Neural cell (in vitro differentiated cells): ENCODE results near the gene DTL. TPM values are rescaled to one million over a fixed set of nuclear protein-coding genes. Genes with fewer than 3 reads are reported as not detected.

Source experiments
- H2AFZ ChIP-seq: fragments of 200-600, 300-800 bp; sonication (generic), shearing (Covaris generic); 2 replicates; pipeline ENCODE4 v1.6.0; 2014; ENCODE audit warnings: low read depth, mild to moderate bottlenecking, antibody characterized with exemption, low read length, moderate library complexity
- H3F3A ChIP-seq: fragments of 200-600 bp; shearing (Covaris generic); 2 replicates; pipeline ENCODE4 v1.6.1; 2016; ENCODE audit warnings: mild to moderate bottlenecking, moderate library complexity, mixed read lengths, antibody characterized with exemption, low read length; ENCODE audit not compliant: insufficient read depth, poor library complexity, severe bottlenecking
- H3K27ac ChIP-seq: fragments of 200-600, 300-800 bp; sonication (generic), shearing (Covaris generic); 2 replicates; pipeline ENCODE4 v1.5.1; 2014; ENCODE audit warnings: mild to moderate bottlenecking, low read length, moderate library complexity
- H3K27me3 ChIP-seq: fragments of 300-800, 200-600 bp; sonication (generic), shearing (Covaris generic); 2 replicates; pipeline ENCODE4 v1.6.0; 2014; ENCODE audit warnings: mild to moderate bottlenecking, low read depth, low read length, moderate library complexity; ENCODE audit not compliant: insufficient read depth
- H3K36me3 ChIP-seq: fragments of 300-800, 200-600 bp; sonication (generic), shearing (Covaris generic); 2 replicates; pipeline ENCODE4 v1.5.1; 2014; ENCODE audit warnings: mild to moderate bottlenecking, antibody characterized with exemption, low read length, moderate library complexity; ENCODE audit not compliant: insufficient read depth
- H3K4me2 ChIP-seq: fragments of 300-800, 200-600 bp; sonication (generic), shearing (Covaris generic); 2 replicates; pipeline ENCODE4 v1.6.0; 2014; ENCODE audit warnings: mild to moderate bottlenecking, low read length
- H3K4me3 ChIP-seq: fragments of 300-800, 200-600 bp; sonication (generic), shearing (Covaris generic); 2 replicates; pipeline ENCODE4 v1.5.1; 2014; ENCODE audit warnings: mild to moderate bottlenecking, low read length, moderate library complexity
- H3K79me2 ChIP-seq: fragments of 200-600 bp; shearing (Covaris generic); replicated peaks from 2 replicates; pipeline ENCODE4 v1.6.0; 2014; ENCODE audit warnings: mild to moderate bottlenecking, low read length, moderate library complexity; ENCODE audit not compliant: insufficient read depth
- H3K9ac ChIP-seq: fragments of 300-800, 200-600 bp; sonication (generic), shearing (Covaris generic); 2 replicates; pipeline ENCODE4 v1.6.1; 2016; ENCODE audit warnings: mild to moderate bottlenecking, low read length, mixed read lengths
- H3K9me2 ChIP-seq: fragments of 200-600 bp; shearing (Covaris generic); 2 replicates; pipeline ENCODE4 v1.6.1; 2016; ENCODE audit warnings: mild to moderate bottlenecking, low read length, mixed read lengths; ENCODE audit not compliant: insufficient read depth
- H3K9me3 ChIP-seq: fragments of 200-600, 300-800 bp; sonication (generic), shearing (Covaris generic); 2 replicates; pipeline ENCODE4 v1.6.1; 2016; ENCODE audit warnings: mild to moderate bottlenecking, mixed run types, low read length, moderate library complexity, mixed read lengths
- H4K20me1 ChIP-seq: fragments of 200-600 bp; shearing (Covaris generic); 2 replicates; pipeline ENCODE4 v1.6.1; 2016; ENCODE audit warnings: mild to moderate bottlenecking, mixed run types; ENCODE audit not compliant: insufficient read depth
- EP300 ChIP-seq: fragments of 450-650 bp; conservative IDR thresholded peaks from 2 replicates; pipeline ENCODE4 v1.6.1; 2014; ENCODE audit warnings: antibody characterized with exemption, mild to moderate bottlenecking, moderate library complexity; ENCODE audit not compliant: poor library complexity, severe bottlenecking
- EZH2 ChIP-seq: fragments of 200-600, 300-800 bp; shearing (Covaris generic), sonication (generic); IDR thresholded peaks from 2 replicates; pipeline ENCODE4 v1.6.1; 2014; ENCODE audit warnings: antibody characterized with exemption, low read length, borderline replicate concordance, mild to moderate bottlenecking; ENCODE audit not compliant: insufficient read depth, poor library complexity, severe bottlenecking
- MXI1 ChIP-seq: fragments of 450-650 bp; conservative IDR thresholded peaks from 2 replicates; pipeline ENCODE4 v1.6.1; 2014; ENCODE audit warnings: antibody characterized with exemption, mild to moderate bottlenecking; ENCODE audit not compliant: poor library complexity, severe bottlenecking
- POLR2AphosphoS5 ChIP-seq: IDR thresholded peaks from 2 replicates; pipeline ENCODE4 v1.6.1; 2012
- RAD21 ChIP-seq: fragments of 450-650 bp; conservative IDR thresholded peaks from 2 replicates; pipeline ENCODE4 v1.6.1; 2014; ENCODE audit warnings: antibody characterized with exemption, mild to moderate bottlenecking, moderate library complexity
- TAF1 ChIP-seq: IDR thresholded peaks from 2 replicates; pipeline ENCODE4 v1.6.1; 2012; ENCODE audit warnings: low read depth
- polyA plus RNA-seq: library from polyadenylated mRNA; depleted of rRNA; stranded (reverse); fragments of >200 nt; gene quantifications from 2 replicates; pipeline ENCODE4 v1.2.3, GENCODE V29; 2014
- TF ChIP-seq, protein P1 (sequence below): fragments of 450-650 bp; IDR thresholded peaks from 2 replicates; pipeline ENCODE4 v1.5.1; 2014; ENCODE audit warnings: antibody characterized with exemption, mild to moderate bottlenecking, moderate library complexity; ENCODE audit not compliant: poor library complexity, severe bottlenecking
- TF ChIP-seq, protein P2 (sequence below): IDR thresholded peaks from 2 replicates; pipeline ENCODE4 v1.6.1; 2012; ENCODE audit warnings: borderline replicate concordance

DTL gene
- polyA plus RNA-seq, 1 donor from 2014 or later, result 1.1 TPM

DNA sequence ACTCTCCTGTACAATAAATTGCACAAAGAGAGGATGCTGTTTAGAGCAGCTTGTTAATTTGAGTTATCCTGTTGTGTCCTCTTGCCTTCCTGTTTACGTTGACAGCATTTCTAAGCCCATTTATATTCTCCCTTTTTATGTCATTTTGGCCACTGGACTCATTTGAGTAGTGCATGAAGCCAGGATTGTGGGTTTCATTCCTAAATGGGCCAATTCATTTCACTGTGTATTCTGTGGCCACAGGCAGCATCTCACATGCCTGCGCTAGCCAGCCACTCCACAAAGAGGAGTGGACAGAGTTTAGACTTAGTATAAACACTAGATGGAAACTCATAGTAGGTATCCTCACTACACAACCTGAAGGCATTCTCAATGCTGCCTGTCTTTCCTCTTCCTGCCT is 73.4 kb downstream of the DTL start:
- no peak overlapping the region for H3K4me2 ChIP-seq
- H3K27ac ChIP-seq, result no peak overlapping the region
- H3K9ac ChIP-seq, result no peak overlapping the region
- no peaks in the 10 kb centered on the region for H3K27me3 ChIP-seq
- H3K36me3 ChIP-seq, result no peaks in the 10 kb centered on the region
- no peaks in the 10 kb centered on the region for H3K9me3 ChIP-seq
- TF ChIP-seq RAD21 (no peak), TAF1 (no peak), MXI1 (no peak)
- TF ChIP-seq, protein P1, sequence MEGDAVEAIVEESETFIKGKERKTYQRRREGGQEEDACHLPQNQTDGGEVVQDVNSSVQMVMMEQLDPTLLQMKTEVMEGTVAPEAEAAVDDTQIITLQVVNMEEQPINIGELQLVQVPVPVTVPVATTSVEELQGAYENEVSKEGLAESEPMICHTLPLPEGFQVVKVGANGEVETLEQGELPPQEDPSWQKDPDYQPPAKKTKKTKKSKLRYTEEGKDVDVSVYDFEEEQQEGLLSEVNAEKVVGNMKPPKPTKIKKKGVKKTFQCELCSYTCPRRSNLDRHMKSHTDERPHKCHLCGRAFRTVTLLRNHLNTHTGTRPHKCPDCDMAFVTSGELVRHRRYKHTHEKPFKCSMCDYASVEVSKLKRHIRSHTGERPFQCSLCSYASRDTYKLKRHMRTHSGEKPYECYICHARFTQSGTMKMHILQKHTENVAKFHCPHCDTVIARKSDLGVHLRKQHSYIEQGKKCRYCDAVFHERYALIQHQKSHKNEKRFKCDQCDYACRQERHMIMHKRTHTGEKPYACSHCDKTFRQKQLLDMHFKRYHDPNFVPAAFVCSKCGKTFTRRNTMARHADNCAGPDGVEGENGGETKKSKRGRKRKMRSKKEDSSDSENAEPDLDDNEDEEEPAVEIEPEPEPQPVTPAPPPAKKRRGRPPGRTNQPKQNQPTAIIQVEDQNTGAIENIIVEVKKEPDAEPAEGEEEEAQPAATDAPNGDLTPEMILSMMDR, result no peak
- no peaks in the 10 kb centered on the region for H3F3A ChIP-seq
- H3K79me2 ChIP-seq, result no peaks in the 10 kb centered on the region
- H3K4me3 ChIP-seq, result no peak overlapping the region
- no peaks in the 10 kb centered on the region for H3K9me2 ChIP-seq
- no peaks in the 10 kb centered on the region for H4K20me1 ChIP-seq
- no peak overlapping the region for H2AFZ ChIP-seq

DNA sequence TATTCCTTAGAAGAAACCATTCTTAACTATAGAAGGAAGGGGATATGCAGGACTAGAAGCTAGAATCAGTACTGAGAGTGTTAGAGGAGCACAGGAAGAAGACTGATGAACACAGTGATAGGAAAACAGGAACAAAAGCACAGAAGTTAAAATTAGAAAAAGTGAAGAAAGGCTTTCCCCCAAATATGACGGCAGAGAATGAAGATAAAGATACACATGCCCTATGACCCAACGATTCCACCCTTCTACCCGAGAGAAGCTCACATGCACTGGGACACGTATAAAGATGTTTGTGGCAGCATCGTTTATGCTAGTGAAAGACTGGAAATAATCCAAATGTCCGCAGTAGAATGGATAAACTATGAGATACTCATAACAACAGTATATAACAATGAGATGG is 74.2 kb downstream of the DTL start:
- H3K79me2 ChIP-seq, result no peaks in the 10 kb centered on the region
- no peak overlapping the region for H3K27ac ChIP-seq
- H3K4me2 ChIP-seq, result no peak overlapping the region
- no peaks in the 10 kb centered on the region for H3K9me3 ChIP-seq
- H3K4me3 ChIP-seq, result no peak overlapping the region
- H3K9me2 ChIP-seq, result no peaks in the 10 kb centered on the region
- no peak overlapping the region for H3K9ac ChIP-seq
- H3F3A ChIP-seq, result no peaks in the 10 kb centered on the region
- no peaks in the 10 kb centered on the region for H4K20me1 ChIP-seq
- no peak for TF ChIP-seq POLR2AphosphoS5
- TF ChIP-seq RAD21, result no peak
- TF ChIP-seq EP300, result no peak
- TF ChIP-seq, protein P2, sequence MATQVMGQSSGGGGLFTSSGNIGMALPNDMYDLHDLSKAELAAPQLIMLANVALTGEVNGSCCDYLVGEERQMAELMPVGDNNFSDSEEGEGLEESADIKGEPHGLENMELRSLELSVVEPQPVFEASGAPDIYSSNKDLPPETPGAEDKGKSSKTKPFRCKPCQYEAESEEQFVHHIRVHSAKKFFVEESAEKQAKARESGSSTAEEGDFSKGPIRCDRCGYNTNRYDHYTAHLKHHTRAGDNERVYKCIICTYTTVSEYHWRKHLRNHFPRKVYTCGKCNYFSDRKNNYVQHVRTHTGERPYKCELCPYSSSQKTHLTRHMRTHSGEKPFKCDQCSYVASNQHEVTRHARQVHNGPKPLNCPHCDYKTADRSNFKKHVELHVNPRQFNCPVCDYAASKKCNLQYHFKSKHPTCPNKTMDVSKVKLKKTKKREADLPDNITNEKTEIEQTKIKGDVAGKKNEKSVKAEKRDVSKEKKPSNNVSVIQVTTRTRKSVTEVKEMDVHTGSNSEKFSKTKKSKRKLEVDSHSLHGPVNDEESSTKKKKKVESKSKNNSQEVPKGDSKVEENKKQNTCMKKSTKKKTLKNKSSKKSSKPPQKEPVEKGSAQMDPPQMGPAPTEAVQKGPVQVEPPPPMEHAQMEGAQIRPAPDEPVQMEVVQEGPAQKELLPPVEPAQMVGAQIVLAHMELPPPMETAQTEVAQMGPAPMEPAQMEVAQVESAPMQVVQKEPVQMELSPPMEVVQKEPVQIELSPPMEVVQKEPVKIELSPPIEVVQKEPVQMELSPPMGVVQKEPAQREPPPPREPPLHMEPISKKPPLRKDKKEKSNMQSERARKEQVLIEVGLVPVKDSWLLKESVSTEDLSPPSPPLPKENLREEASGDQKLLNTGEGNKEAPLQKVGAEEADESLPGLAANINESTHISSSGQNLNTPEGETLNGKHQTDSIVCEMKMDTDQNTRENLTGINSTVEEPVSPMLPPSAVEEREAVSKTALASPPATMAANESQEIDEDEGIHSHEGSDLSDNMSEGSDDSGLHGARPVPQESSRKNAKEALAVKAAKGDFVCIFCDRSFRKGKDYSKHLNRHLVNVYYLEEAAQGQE, result no peak
- TF ChIP-seq MXI1, result no peak
- TF ChIP-seq EZH2, result no peak
- TF ChIP-seq, protein P1, result no peak
- H3K27me3 ChIP-seq, result no peaks in the 10 kb centered on the region
- H2AFZ ChIP-seq, result no peak overlapping the region
- no peaks in the 10 kb centered on the region for H3K36me3 ChIP-seq
